GM18873 (cell line): Measurements from ENCODE around the gene SYT12.

Source experiments
- ATAC-seq: cut with Tn5 transposase; IDR thresholded peaks from one replicate; pipeline ENCODE4 v1.9.1; 2021; ENCODE audit warnings: mild to moderate bottlenecking, moderate library complexity, moderate number of reproducible peaks; ENCODE audit not compliant: unreplicated experiment, low FRiP score

The SYT12 gene

DNA sequence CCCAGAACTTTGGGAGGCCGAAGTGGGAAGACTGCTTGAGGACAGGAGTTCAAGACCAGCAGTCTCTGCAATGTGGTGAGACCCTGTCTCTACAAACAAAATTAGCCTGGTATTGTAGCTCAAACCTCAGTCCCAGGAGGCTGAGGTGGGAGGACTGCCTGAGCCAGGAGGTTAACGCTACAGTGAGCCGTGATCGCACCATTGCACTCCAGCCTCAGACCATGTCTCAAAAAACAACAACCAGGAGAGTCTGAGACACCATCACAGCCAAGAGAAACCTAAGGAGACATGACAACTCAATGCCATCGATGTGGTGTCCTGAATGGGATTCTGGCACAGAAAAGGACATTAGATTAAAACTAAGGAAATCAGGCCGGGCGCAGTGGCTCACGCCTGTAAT lies 67.8 kb downstream of the SYT12 start:
- no peak for ATAC-seq

GRCh38 chr11:67095214-67095507 lies 72.2 kb downstream of the SYT12 start:
- ATAC-seq = no peak

DNA sequence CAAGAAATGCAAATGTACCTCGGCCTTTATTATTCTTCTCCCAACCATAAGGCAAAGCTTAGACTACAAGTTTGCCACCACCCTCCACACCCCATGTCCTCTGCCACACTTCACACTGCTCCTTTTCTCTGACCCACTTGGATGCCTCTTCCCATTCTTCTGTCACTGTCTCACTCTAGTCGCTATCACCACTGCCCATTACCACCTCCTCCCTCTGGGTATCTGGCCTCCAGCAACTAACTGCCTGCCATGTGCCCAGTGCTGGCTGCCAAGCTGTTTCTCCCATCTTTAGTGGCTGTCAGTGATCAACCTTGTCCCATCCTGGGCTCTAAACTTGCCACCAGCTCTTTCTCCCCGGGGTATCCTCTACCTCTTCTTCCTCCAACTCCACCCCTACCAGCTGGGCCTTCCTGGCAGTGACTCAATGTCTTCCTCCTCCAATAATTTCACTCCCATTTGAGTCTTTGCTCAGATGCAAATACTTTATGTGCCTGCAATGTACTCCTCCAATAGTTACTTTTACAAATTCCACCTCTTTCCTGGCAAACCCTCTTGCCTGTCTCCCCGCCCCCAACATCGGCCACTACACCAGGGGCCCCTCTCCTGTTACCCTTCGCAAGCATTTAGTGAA lies 76.0 kb downstream of the SYT12 start:
- no peak for ATAC-seq

DNA sequence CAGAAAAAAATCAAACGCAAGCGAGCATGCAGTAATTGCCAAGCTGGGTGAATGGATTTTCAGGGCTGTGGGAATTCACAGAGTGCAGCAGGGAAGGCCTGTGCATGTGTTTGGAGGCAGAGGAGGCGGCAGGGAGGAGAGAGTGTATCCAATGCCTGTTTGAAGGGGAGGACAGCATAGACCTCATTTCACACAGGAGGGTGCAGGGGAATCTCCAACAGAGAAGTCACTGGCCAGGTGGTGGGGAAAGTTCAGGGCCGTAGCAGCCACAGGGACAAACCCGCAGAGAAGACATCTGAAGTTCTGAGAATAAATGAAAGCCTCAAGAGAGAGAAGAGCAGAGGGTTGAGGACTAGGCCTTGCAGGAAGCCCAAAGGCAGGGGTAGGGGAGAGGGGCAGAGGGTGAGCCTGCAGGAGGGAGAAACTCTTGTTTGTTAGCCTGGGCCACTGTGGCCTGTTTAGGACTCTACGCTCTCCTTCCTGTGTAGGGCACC lies 76.9 kb downstream of the SYT12 start:
- ATAC-seq = no peak
